ENCODE data around the gene RHBDD3.

The RHBDD3 gene

DNA sequence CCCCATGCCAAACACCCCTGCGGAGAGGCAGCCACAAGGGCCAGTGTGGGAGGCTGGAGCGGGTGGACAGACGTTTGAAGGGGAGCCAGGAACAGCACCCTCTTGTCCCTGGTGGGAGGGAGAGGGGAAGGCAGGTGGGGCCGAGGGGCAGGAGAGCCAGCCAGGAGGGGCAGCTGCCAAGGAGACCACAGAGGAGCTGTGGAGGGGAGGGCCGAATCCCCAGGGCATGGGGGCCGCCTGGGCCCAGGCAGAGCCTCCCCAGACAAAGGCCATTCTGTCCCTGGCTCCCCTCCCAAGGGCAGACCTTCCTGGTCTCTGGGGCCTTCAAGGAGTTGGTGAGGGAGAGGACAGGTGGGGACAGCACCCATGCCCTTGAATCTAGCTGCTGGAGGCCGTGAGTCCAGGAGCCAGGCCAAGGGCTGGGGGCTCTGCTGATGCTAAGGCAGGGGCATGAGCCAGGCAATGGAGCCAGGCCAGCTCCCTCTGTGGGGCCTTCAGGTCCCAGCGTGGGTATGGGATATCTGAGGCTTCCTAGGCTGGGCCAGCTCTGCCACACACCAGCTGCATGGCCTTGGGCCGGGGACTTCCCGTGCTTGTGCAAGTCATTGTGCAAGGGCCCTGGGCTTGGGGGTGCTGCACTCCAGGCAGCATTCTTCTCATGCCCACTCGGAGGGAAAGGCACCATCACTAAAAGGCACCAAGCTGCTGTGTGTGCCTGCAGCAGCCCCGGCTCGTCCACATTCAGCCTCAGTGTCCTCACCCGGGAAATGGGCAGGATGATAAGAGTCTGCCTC lies 50.7 kb downstream of the RHBDD3 start:
- DNase-seq = no peak

GRCh38 chr22:29216011-29216872 lies 51.5 kb downstream of the RHBDD3 start:
- DNase-seq = no peak

GRCh38 chr22:29215012-29215860 lies 52.5 kb downstream of the RHBDD3 start:
- DNase-seq = no peak

- no peak for DNase-seq
These were observed 53.5 kb downstream of the RHBDD3 start for GRCh38 chr22:29214232-29214631.

DNA sequence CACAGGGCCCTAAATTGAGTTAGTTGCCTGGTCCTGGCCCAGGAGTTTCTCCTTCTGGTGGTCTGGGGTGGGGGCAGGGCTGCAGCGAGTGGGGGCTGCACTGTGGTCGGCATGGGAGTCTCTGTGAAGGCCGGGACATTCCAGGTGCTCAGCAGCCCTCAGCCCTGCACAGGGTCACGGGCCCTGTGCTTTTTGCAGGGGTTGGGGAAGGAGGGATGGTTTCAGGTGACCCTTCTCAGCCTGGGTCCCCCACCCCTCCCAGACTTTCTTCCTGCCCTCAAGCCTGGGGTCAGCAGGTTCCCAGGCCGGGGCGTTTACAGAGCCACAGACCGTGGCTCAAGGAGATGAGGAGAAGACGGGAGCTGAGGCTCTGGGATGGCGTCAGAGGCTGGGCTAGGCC lies 54.3 kb downstream of the RHBDD3 start:
- DNase-seq = no peak

GRCh38 chr22:29212743-29213142 lies 55.0 kb downstream of the RHBDD3 start:
- no peak for DNase-seq

GRCh38 chr22:29211466-29211865 lies 56.3 kb downstream of the RHBDD3 start:
- no peak for DNase-seq

DNA sequence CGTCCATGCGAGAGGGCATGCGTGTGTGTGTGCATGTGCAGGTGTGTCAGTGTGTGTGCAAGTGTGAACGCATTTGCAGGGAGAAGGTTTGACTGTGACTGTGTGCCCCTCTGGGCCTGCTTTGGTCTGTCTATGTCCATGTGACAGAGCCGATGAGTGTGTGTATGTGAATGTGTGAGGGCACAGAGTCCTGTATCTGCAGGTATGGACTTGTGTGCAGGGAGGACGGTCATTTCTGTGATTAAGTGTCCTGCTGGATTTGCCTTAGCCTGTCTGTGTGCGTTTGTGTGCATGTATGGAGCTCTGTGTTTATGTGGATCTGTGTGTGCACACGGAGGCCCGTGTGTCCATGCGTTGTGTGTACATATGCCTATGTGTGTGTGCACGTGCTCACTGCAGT lies 56.7 kb downstream of the RHBDD3 start:
- no peak for DNase-seq

All from activated CD8-positive, alpha-beta memory T cell treated with anti-CD3 and anti-CD28 coated beads for 24 hours (primary cell).